Fibroblast of lung (primary cell): ENCODE measurements around the gene EDNRA.

Experiments used
- EZH2 ChIP-seq: IDR thresholded peaks from 2 replicates; pipeline ENCODE4 v1.5.1; 2012; ENCODE audit warnings: low read length, control low read depth, mild to moderate bottlenecking; ENCODE audit errors: missing control alignments
- TF ChIP-seq, protein P1 (sequence below), 2 donors: IDR thresholded peaks in 1 of 2; conservative IDR thresholded peaks in 1 of 2; 1 replicate in 1 of 2; 2 replicates in 1 of 2; pipeline ENCODE4 v1.5.1; 2011 to 2012; ENCODE audit warnings: low read length in 2 of 2, control low read depth in 1 of 2, inconsistent platforms in 1 of 2, low read depth in 1 of 2, mild to moderate bottlenecking in 1 of 2

- TF ChIP-seq, protein P1, sequence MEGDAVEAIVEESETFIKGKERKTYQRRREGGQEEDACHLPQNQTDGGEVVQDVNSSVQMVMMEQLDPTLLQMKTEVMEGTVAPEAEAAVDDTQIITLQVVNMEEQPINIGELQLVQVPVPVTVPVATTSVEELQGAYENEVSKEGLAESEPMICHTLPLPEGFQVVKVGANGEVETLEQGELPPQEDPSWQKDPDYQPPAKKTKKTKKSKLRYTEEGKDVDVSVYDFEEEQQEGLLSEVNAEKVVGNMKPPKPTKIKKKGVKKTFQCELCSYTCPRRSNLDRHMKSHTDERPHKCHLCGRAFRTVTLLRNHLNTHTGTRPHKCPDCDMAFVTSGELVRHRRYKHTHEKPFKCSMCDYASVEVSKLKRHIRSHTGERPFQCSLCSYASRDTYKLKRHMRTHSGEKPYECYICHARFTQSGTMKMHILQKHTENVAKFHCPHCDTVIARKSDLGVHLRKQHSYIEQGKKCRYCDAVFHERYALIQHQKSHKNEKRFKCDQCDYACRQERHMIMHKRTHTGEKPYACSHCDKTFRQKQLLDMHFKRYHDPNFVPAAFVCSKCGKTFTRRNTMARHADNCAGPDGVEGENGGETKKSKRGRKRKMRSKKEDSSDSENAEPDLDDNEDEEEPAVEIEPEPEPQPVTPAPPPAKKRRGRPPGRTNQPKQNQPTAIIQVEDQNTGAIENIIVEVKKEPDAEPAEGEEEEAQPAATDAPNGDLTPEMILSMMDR (conservative IDR thresholded peaks at IDR 0.05 in 1 of 2, IDR thresholded peaks at IDR 0.05 in 1 of 2; ENCODE audit: low read depth in 1 of 2, low read length in 2 of 2), result no peak
- no peak for TF ChIP-seq EZH2
These were observed 108.7 kb downstream of the EDNRA start for GRCh38 chr4:147589586-147589985.
